HEK293 (cell line): ENCODE results near the gene SIL1.

ENCODE experiments used
- CTCF ChIA-PET: fragments of 350-600 bp; formaldehyde crosslinking; extraction: SDS; loops from one replicate; lab custom pipeline; 2021; ENCODE audit warnings: antibody characterized with exemption; lab: Yijun Ruan, JAX
- POLR2A ChIA-PET: fragments of 300-600 bp; formaldehyde crosslinking; extraction: SDS; loops from one replicate; lab custom pipeline; 2020; ENCODE audit warnings: antibody characterized with exemption, inconsistent platforms; lab: Yijun Ruan, JAX
- H3K27ac ChIP-seq: fragments of 200-500 bp; sonication (Bioruptor generic); 2 replicates; pipeline ENCODE4 v1.5.1; 2014; ENCODE audit warnings: low read depth, low read length, control low read depth, inconsistent platforms; ENCODE audit errors: extremely low read depth
- H3K36me3 ChIP-seq, 2 experiments: fragments of 200-500 bp in 1 of 2; sonication (Bioruptor generic) in 1 of 2; 1 replicate in 1 of 2; 2 replicates in 1 of 2; pipeline ENCODE4 v1.5.1; 2014 to 2017; ENCODE audit warnings: inconsistent platforms in 2 of 2, low read length in 2 of 2; ENCODE audit not compliant: control insufficient read depth in 2 of 2, insufficient read depth in 1 of 2
- H3K4me1 ChIP-seq: fragments of 200-500 bp; sonication (Bioruptor generic); 2 replicates; pipeline ENCODE4 v1.5.1; 2014; ENCODE audit warnings: mild to moderate bottlenecking, low read length, inconsistent platforms; ENCODE audit not compliant: control insufficient read depth, insufficient read depth
- H3K4me3 ChIP-seq: 2 replicates; pipeline ENCODE4 v1.5.1; 2011; ENCODE audit warnings: low read depth, mild to moderate bottlenecking, control low read depth, low read length, moderate library complexity
- H3K9me3 ChIP-seq: fragments of 200-500 bp; sonication (Bioruptor generic); 2 replicates; pipeline ENCODE4 v1.5.1; 2014; ENCODE audit warnings: low read depth, low read length, inconsistent platforms; ENCODE audit not compliant: control insufficient read depth, insufficient read depth
- HOXD13 ChIP-seq: sonication (generic); formaldehyde crosslinking; IDR thresholded peaks from 2 replicates; pipeline ENCODE4 v1.8.0; 2022; ENCODE audit warnings: missing genetic modification reagents, borderline replicate concordance
- INSM2 ChIP-seq: fragments of 450-650 bp; formaldehyde crosslinking; IDR thresholded peaks from 2 replicates; pipeline ENCODE4 v1.5.1; 2016; ENCODE audit warnings: missing biosample characterization, missing genetic modification characterization
- KLF8 ChIP-seq: fragments of 450-650 bp; formaldehyde crosslinking; IDR thresholded peaks from 2 replicates; pipeline ENCODE4 v1.5.1; 2016; ENCODE audit warnings: missing biosample characterization, missing genetic modification characterization
- PRDM1 ChIP-seq: fragments of 450-650 bp; formaldehyde crosslinking; IDR thresholded peaks from 2 replicates; pipeline ENCODE4; 2016; ENCODE audit warnings: missing biosample characterization, missing genetic modification characterization
- PRDM6 ChIP-seq: fragments of 450-650 bp; formaldehyde crosslinking; IDR thresholded peaks from 2 replicates; pipeline ENCODE4 v1.5.1; 2017; ENCODE audit warnings: missing biosample characterization, missing genetic modification characterization
- REPIN1 ChIP-seq: fragments of 450-650 bp; formaldehyde crosslinking; IDR thresholded peaks from 2 replicates; pipeline ENCODE4 v1.5.1; 2017; ENCODE audit warnings: missing biosample characterization, missing genetic modification characterization, low read depth
- ZBTB48 ChIP-seq: fragments of 450-650 bp; formaldehyde crosslinking; IDR thresholded peaks from 2 replicates; pipeline ENCODE4 v1.5.1; 2016; ENCODE audit warnings: missing biosample characterization, missing genetic modification characterization
- ZBTB49 ChIP-seq: fragments of 450-650 bp; formaldehyde crosslinking; IDR thresholded peaks from 2 replicates; pipeline ENCODE4 v1.5.1; 2016; ENCODE audit warnings: missing biosample characterization, missing genetic modification characterization, low read depth
- ZNF10 ChIP-seq: fragments of 450-650 bp; formaldehyde crosslinking; IDR thresholded peaks from 2 replicates; pipeline ENCODE4 v1.5.1; 2017; ENCODE audit warnings: missing biosample characterization, missing genetic modification characterization
- ZNF132 ChIP-seq: fragments of 450-650 bp; formaldehyde crosslinking; IDR thresholded peaks from 2 replicates; pipeline ENCODE4 v1.5.1; 2017; ENCODE audit warnings: missing biosample characterization, missing genetic modification characterization, borderline replicate concordance
- ZNF23 ChIP-seq: fragments of 450-650 bp; formaldehyde crosslinking; IDR thresholded peaks from 2 replicates; pipeline ENCODE4 v1.5.1; 2016; ENCODE audit warnings: missing biosample characterization, missing genetic modification characterization, borderline replicate concordance
- ZNF398 ChIP-seq: fragments of 450-650 bp; formaldehyde crosslinking; IDR thresholded peaks from 2 replicates; pipeline ENCODE4 v1.5.1; 2017; ENCODE audit warnings: missing biosample characterization, missing genetic modification characterization
- ZNF624 ChIP-seq: fragments of 450-650 bp; formaldehyde crosslinking; IDR thresholded peaks from 2 replicates; pipeline ENCODE4 v1.5.1; 2017; ENCODE audit warnings: missing biosample characterization, missing genetic modification characterization
- ZNF626 ChIP-seq: fragments of 450-650 bp; sonication (Bioruptor Pico); formaldehyde crosslinking; IDR thresholded peaks from 2 replicates; pipeline ENCODE4 v1.5.1; 2018; ENCODE audit warnings: missing biosample characterization, missing genetic modification characterization, inconsistent platforms
- ZNF654 ChIP-seq: fragments of 450-650 bp; formaldehyde crosslinking; IDR thresholded peaks from 2 replicates; pipeline ENCODE4 v1.5.1; 2016; ENCODE audit warnings: low read depth, missing biosample characterization, missing genetic modification characterization
- ZNF776 ChIP-seq: fragments of 450-650 bp; formaldehyde crosslinking; IDR thresholded peaks from 2 replicates; pipeline ENCODE4 v1.5.0; 2017; ENCODE audit warnings: missing biosample characterization, missing genetic modification characterization, borderline replicate concordance
- ZNF791 ChIP-seq: fragments of 450-650 bp; formaldehyde crosslinking; IDR thresholded peaks from 2 replicates; pipeline ENCODE4 v1.5.1; 2016; ENCODE audit warnings: missing biosample characterization, missing genetic modification characterization
- ZNF792 ChIP-seq: fragments of 450-650 bp; formaldehyde crosslinking; IDR thresholded peaks from 2 replicates; pipeline ENCODE4 v1.5.1; 2016; ENCODE audit warnings: missing biosample characterization, missing genetic modification characterization
- ZSCAN4 ChIP-seq: fragments of 450-650 bp; formaldehyde crosslinking; IDR thresholded peaks from 2 replicates; pipeline ENCODE4 v1.5.1; 2017; ENCODE audit warnings: missing biosample characterization, missing genetic modification characterization

Gene SIL1

GRCh38 chr5:139138809-139139208, 59.4 kb downstream of the SIL1 start (continued):
- TF ChIP-seq INSM2 (tag by site-specific recombination): no peak
- peak; percentile 80 for TF ChIP-seq PRDM1 (tag by site-specific recombination)
- TF ChIP-seq ZNF626 (tag by site-specific recombination): no peak
- no peak for TF ChIP-seq PRDM6 (tag by site-specific recombination)
- TF ChIP-seq ZNF10: peak; percentile 88
- no peak for TF ChIP-seq HOXD13 (CRISPR knock-in tag)

GRCh38 chr5:139138109-139138508, 60.1 kb downstream of the SIL1 start:
- Histone ChIP-seq H3K4me1 (peaks cover 13% of the 10 kb centered on the region; the same call in 1 of the 2 replicates), H3K4me3 (no peak overlapping the region), H3K36me3 (no peaks in the 10 kb centered on the region), H3K27ac (no peak overlapping the region)
- CTCF ChIA-PET: interaction anchor here (0.6 to 1.5 kb wide), 11 partner anchors 9 to 494 kb away, joined by 3 to 6 read pairs (median 5); no protein-coding TSS in a partner anchor
- 0 out of 2 replicates have a peak, but pooled peaks have one; percentile 41 for TF ChIP-seq ZSCAN4
- TF ChIP-seq ZNF791 (tag by site-specific recombination): no peak
- TF ChIP-seq ZNF23 (tag by site-specific recombination): no peak
- TF ChIP-seq, all 188 proteins: peak for 1
- no peaks in the 10 kb centered on the region for H3K9me3 ChIP-seq
- POLR2A ChIA-PET: interaction anchor here (1.5 kb wide), 1 partner anchor 60 kb away, joined by 7 read pairs; the partner anchor contains the start of gene SIL1

GRCh38 chr5:139137697-139138096, 60.5 kb downstream of the SIL1 start:
- Histone ChIP-seq H3K9me3 (no peaks in the 10 kb centered on the region), H3K36me3 (no peaks in the 10 kb centered on the region), H3K27ac (no peak overlapping the region), H3K4me1 (peaks cover 16% of the 10 kb centered on the region; the same call in 1 of the 2 replicates), H3K4me3 (no peak overlapping the region)
- ChIA-PET POLR2A (interaction anchor here (1.5 kb wide), 1 partner anchor 61 kb away, joined by 7 read pairs; the partner anchor contains the start of gene SIL1), CTCF (interaction anchor here (0.6 to 1.5 kb wide), 9 partner anchors 9 to 341 kb away, joined by 3 to 6 read pairs (median 5); no protein-coding TSS in a partner anchor)
- TF ChIP-seq KLF8 (tag by site-specific recombination) (no peak), ZSCAN4 (peak; percentile 87), ZBTB48 (tag by site-specific recombination) (0 out of 2 replicates have a peak, but pooled peaks have one; percentile 60), ZNF792 (tag by site-specific recombination) (no peak), ZNF654 (tag by site-specific recombination) (peak; percentile 44)

- ChIA-PET POLR2A (no interaction called here), CTCF (interaction anchor here (0.7 to 1.5 kb wide), 3 partner anchors 20 to 494 kb away, joined by 3 to 6 read pairs (median 3); no protein-coding TSS in a partner anchor)
- Histone ChIP-seq H3K27ac (no peak overlapping the region), H3K36me3 (no peaks in the 10 kb centered on the region), H3K9me3 (no peaks in the 10 kb centered on the region), H3K4me1 (peaks cover 20% of the 10 kb centered on the region), H3K4me3 (no peak overlapping the region)
- TF ChIP-seq REPIN1 (tag by site-specific recombination) (no peak), ZBTB49 (tag by site-specific recombination) (no peak), ZNF776 (tag by site-specific recombination) (no peak), ZNF398 (tag by site-specific recombination) (no peak), ZNF624 (tag by site-specific recombination) (no peak), ZNF132 (tag by site-specific recombination) (no peak)
Observed at GRCh38 chr5:139134906-139135305, 63.3 kb downstream of the SIL1 start.
